K562 (cell line): ENCODE data around the gene ELMO1. TPM values are rescaled to one million over a fixed set of nuclear protein-coding genes. Genes with fewer than 3 reads are reported as not detected.

ENCODE experiments used
- ATAC-seq: fragments of 200-7000 bp; cut with Tn5 transposase; 3 replicates; pipeline ENCODE4 v1.9.1; 2020; ENCODE audit warnings: moderate library complexity
- BruUV-seq: library from RNA; stranded (reverse); fragments of 400-500 nt; replicated peaks from 2 replicates; lab custom pipeline; 2021; lab: Mats Ljungman, UMichigan
- CTCF ChIA-PET: fragments of 300-600 bp; formaldehyde crosslinking; extraction: SDS; loops from one replicate; lab custom pipeline; 2021; ENCODE audit warnings: low intra/inter-chr PET ratio; lab: Yijun Ruan, JAX
- POLR2A ChIA-PET: fragments of 300-600, 350-650 bp; sonication (Branson Sonifier 250); formaldehyde crosslinking; extraction: SDS; loops from one replicate; lab custom pipeline; 2021; ENCODE audit warnings: antibody characterized with exemption, inconsistent platforms; lab: Yijun Ruan, JAX
- DNase-seq, 4 experiments: peaks; one replicate each; pipeline versions ENCODE4 v3.0.0 to v3.0.0-alpha.2; 2011 to 2018; ENCODE audit warnings: low spot score in 3 of 4, mixed read lengths in 3 of 4; ENCODE audit errors: extremely low read depth in 1 of 4
- FAIRE-seq: peaks from 2 replicates; lab custom pipeline; 2011; peaks lifted over from hg19 to GRCh38; lab: Jason Lieb, UNC
- H2AFZ ChIP-seq: 2 replicates; pipeline ENCODE4 v1.6.0; 2011; ENCODE audit warnings: low read depth, low read length, control low read depth, inconsistent platforms
- H3K27ac ChIP-seq: fragments of 200-600 bp; 3 replicates; pipeline ENCODE4 v1.8.0; 2011; ENCODE audit warnings: low read depth, mild to moderate bottlenecking, control low read depth, inconsistent platforms, low read length, moderate library complexity, mixed read lengths; ENCODE audit errors: extremely low read depth
- H3K27me3 ChIP-seq, 2 experiments: fragments of 300-600 bp in 1 of 2; 2 replicates in 1 of 2; 3 replicates in 1 of 2; pipeline versions ENCODE4 v1.6.0 to v1.8.0; 2011; ENCODE audit warnings: inconsistent platforms in 2 of 2, low read length in 2 of 2, mild to moderate bottlenecking in 1 of 2, mixed read lengths in 1 of 2, moderate library complexity in 1 of 2; ENCODE audit not compliant: control insufficient read depth in 2 of 2, insufficient read depth in 2 of 2
- H3K36me3 ChIP-seq: fragments of 300-600 bp; 3 replicates; pipeline ENCODE4 v1.8.0; 2011; ENCODE audit warnings: mild to moderate bottlenecking, low read length, inconsistent platforms; ENCODE audit not compliant: control insufficient read depth, insufficient read depth
- H3K4me1 ChIP-seq, 2 experiments: fragments of 200-600 bp in 1 of 2; replicated peaks in 1 of 2; 2 replicates in 1 of 2; 3 replicates in 1 of 2; pipeline versions ENCODE4 v1.5.1 to v1.8.0; 2011; ENCODE audit warnings: inconsistent platforms in 2 of 2, low read length in 2 of 2, mild to moderate bottlenecking in 1 of 2, mixed read lengths in 1 of 2, moderate library complexity in 1 of 2; ENCODE audit not compliant: control insufficient read depth in 2 of 2, insufficient read depth in 2 of 2
- H3K4me2 ChIP-seq: 2 replicates; pipeline ENCODE4 v1.6.1; 2011; ENCODE audit warnings: low read length, control low read depth, inconsistent platforms, mixed read lengths; ENCODE audit not compliant: insufficient read depth
- H3K4me3 ChIP-seq: fragments of 200-600 bp; sonication (generic), shearing (Covaris generic); 2 replicates; pipeline ENCODE4 v1.5.1; 2016; ENCODE audit warnings: control low read depth, inconsistent platforms
- H3K79me2 ChIP-seq: fragments of 200-600 bp; 3 replicates; pipeline ENCODE4 v1.8.0; 2011; ENCODE audit warnings: low read length, inconsistent platforms; ENCODE audit not compliant: control insufficient read depth, insufficient read depth
- H3K9ac ChIP-seq, 2 experiments: 2 replicates each; pipeline versions ENCODE4 v1.6.0 to v1.6.1; 2011; ENCODE audit warnings: low read depth in 2 of 2, low read length in 2 of 2, control low read depth in 1 of 2, inconsistent platforms in 1 of 2, mild to moderate bottlenecking in 1 of 2, mixed read lengths in 1 of 2; ENCODE audit not compliant: insufficient read depth in 1 of 2
- H3K9me1 ChIP-seq: one replicate; pipeline ENCODE4 v1.6.0; 2011; ENCODE audit warnings: inconsistent platforms, mild to moderate bottlenecking, low read length, moderate library complexity; ENCODE audit not compliant: control insufficient read depth, insufficient read depth
- H3K9me3 ChIP-seq: replicated peaks from 2 replicates; pipeline ENCODE4 v1.5.1; 2011; ENCODE audit warnings: low read depth, low read length, inconsistent platforms; ENCODE audit not compliant: control insufficient read depth, insufficient read depth
- H4K20me1 ChIP-seq: replicated peaks from 2 replicates; pipeline ENCODE4 v1.6.1; 2011; ENCODE audit warnings: low read length, inconsistent platforms, mixed read lengths; ENCODE audit not compliant: control insufficient read depth, insufficient read depth
- EZH2 ChIP-seq: IDR thresholded peaks from 2 replicates; pipeline ENCODE4 v1.6.1; 2012; ENCODE audit warnings: low read depth, mild to moderate bottlenecking, inconsistent platforms, low read length, borderline replicate concordance
- HIVEP1 ChIP-seq: fragments of 250-450 bp; sonication (Bioruptor Pico); IDR thresholded peaks from 2 replicates; pipeline ENCODE4 v1.4.0; 2020; ENCODE audit warnings: mild to moderate bottlenecking
- KLF1 ChIP-seq: fragments of 450-650 bp; IDR thresholded peaks from 2 replicates; pipeline ENCODE4 v1.6.1; 2016; ENCODE audit warnings: missing genetic modification characterization, missing compliant biosample characterization
- MCM5 ChIP-seq: fragments of 450-650 bp; IDR thresholded peaks from 2 replicates; pipeline ENCODE4 v1.6.1; 2016; ENCODE audit warnings: low read depth
- NCOA1 ChIP-seq: fragments of 450-650 bp; IDR thresholded peaks from 2 replicates; pipeline ENCODE4 v1.6.1; 2016; ENCODE audit warnings: low read depth
- SP1 ChIP-seq: sonication (generic); formaldehyde crosslinking; IDR thresholded peaks from 2 replicates; pipeline ENCODE4 v1.8.1; 2022; ENCODE audit warnings: mild to moderate bottlenecking, missing genetic modification reagents
- SREBF1 ChIP-seq: fragments of 150-350 bp; IDR thresholded peaks from 2 replicates; pipeline ENCODE4 v1.6.1; 2014; ENCODE audit warnings: antibody characterized with exemption, low read depth, low read length, borderline replicate concordance
- ZNF76 ChIP-seq: fragments of 250-450 bp; sonication (Bioruptor Pico); IDR thresholded peaks from 2 replicates; pipeline ENCODE4 v1.4.0; 2020; ENCODE audit warnings: mild to moderate bottlenecking, moderate library complexity, borderline replicate concordance
- WGBS: fragments of 100-300 bp; shearing (Covaris generic); methylation state at CpG from one replicate; pipeline ENCODE4 v1.1.6; 2016; ENCODE audit warnings: low coverage, mixed read lengths; ENCODE audit not compliant: insufficient coverage; ENCODE audit errors: missing lambda C conversion rate; 5-methylcytosine and 5-hydroxymethylcytosine counted together
- in situ Hi-C: fragments of 300-500 bp; cut with MboI; formaldehyde crosslinking; loops from 4 replicates; pipeline ENCODE4 v1.15.0; 2018; ENCODE audit warnings: inconsistent platforms, mixed read lengths
- intact Hi-C: fragments of 100-400 bp; cut with micrococcal nuclease; formaldehyde crosslinking; loops from 2 replicates; pipeline ENCODE4 v1.14.2; 2022
- polyA plus RNA-seq, 8 experiments: library from polyadenylated mRNA; depleted of rRNA in 4 of 8; stranded (reverse) in 5 of 8; unstranded in 3 of 8; fragments of >200 nt; fragmentation: Nextera tagmentation in 2 of 8; fragmentation: Illumina TruSeq in 1 of 8; extraction: Ambion mirVana in 2 of 8; extraction: Trizol in 1 of 8; gene quantifications; 2 replicates each; pipeline versions ENCODE4 v1.2.1 to v1.2.3, GENCODE V29; 2011 to 2014; ENCODE audit warnings: inconsistent platforms in 1 of 8, missing spikeins in 1 of 8
- total RNA-seq, 7 experiments: library from RNA; depleted of rRNA in 6 of 7; stranded (reverse); fragments of >200 nt in 6 of 7; fragmentation: Illumina TruSeq in 2 of 7; extraction: Trizol in 2 of 7; gene quantifications; 2 replicates each; pipeline versions ENCODE4 v1.2.1 to v1.2.3, GENCODE V29; 2011 to 2021; ENCODE audit warnings: low replicate concordance in 1 of 7
- TF ChIP-seq, protein P1 (sequence below): fragments of 450-650 bp; formaldehyde crosslinking; IDR thresholded peaks from 2 replicates; pipeline ENCODE4 v1.4.0; 2022; ENCODE audit warnings: missing genetic modification characterization
- TF ChIP-seq, protein P2 (sequence below): fragments of 450-650 bp; formaldehyde crosslinking; conservative IDR thresholded peaks from 2 replicates; pipeline ENCODE4 v1.4.0; 2022; ENCODE audit warnings: mild to moderate bottlenecking, missing genetic modification characterization
- TF ChIP-seq, protein P3 (sequence below): fragments of 450-650 bp; IDR thresholded peaks from 2 replicates; pipeline ENCODE4 v1.6.1; 2016; ENCODE audit warnings: low read depth, mild to moderate bottlenecking, moderate library complexity
- TF ChIP-seq, protein P4 (sequence below), 2 experiments: fragments of 450-650 bp in 1 of 2; sonication (generic) in 1 of 2; formaldehyde crosslinking; conservative IDR thresholded peaks; 2 replicates each; pipeline versions ENCODE4 v1.4.0 to v1.8.1; 2020 to 2022; ENCODE audit warnings: mild to moderate bottlenecking in 1 of 2, missing genetic modification reagents in 1 of 2
- TF ChIP-seq, protein P5 (sequence below): sonication (generic); formaldehyde crosslinking; IDR thresholded peaks from 2 replicates; pipeline ENCODE4 v1.8.0; 2022; ENCODE audit warnings: missing genetic modification reagents, mild to moderate bottlenecking, borderline replicate concordance
- TF ChIP-seq, protein P6 (sequence below): fragments of 450-650 bp; IDR thresholded peaks from 2 replicates; pipeline ENCODE4 v1.7.1; 2018; ENCODE audit warnings: mild to moderate bottlenecking, low read depth; ENCODE audit not compliant: partially characterized antibody

Gene ELMO1
- total and polyA plus RNA-seq, 9 of the 15 experiments (the other 6 are each of a cell fraction or from before 2014, with no cell fraction given), result 0.36 to 7.2 (median 3.6) TPM

DNA sequence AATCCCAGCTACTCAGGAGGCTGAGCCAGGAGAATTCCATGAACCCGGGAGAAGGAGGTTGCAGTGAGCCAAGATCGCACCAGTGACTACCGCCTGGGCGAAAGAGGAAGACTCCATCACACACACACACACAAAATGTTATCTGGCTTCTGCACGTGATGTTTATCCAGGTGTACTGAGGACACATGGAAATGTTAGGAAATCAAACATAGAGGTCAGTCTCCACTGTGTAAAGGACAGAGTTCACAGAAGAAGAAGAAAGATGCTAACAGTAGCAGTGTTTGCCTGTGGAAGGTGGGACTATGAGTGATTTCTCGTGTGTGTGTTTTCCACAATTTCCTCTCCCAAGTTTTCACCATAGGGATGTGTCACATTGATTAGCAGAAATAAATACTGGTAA is 256.9 kb downstream of the ELMO1 start (continued):
- TF ChIP-seq, protein P1, sequence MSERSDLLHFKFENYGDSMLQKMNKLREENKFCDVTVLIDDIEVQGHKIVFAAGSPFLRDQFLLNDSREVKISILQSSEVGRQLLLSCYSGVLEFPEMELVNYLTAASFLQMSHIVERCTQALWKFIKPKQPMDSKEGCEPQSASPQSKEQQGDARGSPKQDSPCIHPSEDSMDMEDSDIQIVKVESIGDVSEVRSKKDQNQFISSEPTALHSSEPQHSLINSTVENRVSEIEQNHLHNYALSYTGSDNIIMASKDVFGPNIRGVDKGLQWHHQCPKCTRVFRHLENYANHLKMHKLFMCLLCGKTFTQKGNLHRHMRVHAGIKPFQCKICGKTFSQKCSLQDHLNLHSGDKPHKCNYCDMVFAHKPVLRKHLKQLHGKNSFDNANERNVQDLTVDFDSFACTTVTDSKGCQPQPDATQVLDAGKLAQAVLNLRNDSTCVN (CRISPR knock-in tag), result no peak
- TF ChIP-seq, protein P2, sequence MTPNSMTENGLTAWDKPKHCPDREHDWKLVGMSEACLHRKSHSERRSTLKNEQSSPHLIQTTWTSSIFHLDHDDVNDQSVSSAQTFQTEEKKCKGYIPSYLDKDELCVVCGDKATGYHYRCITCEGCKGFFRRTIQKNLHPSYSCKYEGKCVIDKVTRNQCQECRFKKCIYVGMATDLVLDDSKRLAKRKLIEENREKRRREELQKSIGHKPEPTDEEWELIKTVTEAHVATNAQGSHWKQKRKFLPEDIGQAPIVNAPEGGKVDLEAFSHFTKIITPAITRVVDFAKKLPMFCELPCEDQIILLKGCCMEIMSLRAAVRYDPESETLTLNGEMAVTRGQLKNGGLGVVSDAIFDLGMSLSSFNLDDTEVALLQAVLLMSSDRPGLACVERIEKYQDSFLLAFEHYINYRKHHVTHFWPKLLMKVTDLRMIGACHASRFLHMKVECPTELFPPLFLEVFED (CRISPR knock-in tag), result no peak
- TF ChIP-seq, protein P3, sequence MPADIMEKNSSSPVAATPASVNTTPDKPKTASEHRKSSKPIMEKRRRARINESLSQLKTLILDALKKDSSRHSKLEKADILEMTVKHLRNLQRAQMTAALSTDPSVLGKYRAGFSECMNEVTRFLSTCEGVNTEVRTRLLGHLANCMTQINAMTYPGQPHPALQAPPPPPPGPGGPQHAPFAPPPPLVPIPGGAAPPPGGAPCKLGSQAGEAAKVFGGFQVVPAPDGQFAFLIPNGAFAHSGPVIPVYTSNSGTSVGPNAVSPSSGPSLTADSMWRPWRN, result no peak
- no peak for TF ChIP-seq HIVEP1 (CRISPR knock-in tag)

DNA sequence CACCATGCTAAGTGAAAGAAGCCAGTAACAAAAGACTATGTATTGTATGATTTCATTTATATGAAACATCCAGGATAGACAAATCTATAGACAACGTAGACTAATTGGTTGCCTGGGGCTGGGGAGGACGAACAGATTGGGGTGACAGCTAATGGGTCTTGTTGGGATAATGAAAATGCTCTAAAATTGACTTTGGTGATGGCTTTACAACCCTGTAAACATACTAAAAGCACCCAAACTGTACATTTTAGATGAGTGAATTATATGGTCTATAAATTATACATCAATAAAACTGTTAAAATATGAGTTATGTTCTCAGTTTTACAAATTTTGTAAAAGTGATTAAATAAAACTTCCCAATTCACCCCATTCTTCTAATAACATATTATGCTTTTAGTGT is 261.5 kb downstream of the ELMO1 start:
- DNase-seq (no peak), FAIRE-seq (no peak), ATAC-seq (no peak)
- H3K4me2 ChIP-seq, result no peak overlapping the region
- 0% methylated on average over 2 of the region's 2 CpGs for WGBS
- no peaks in the 10 kb centered on the region for H3K27me3 ChIP-seq
- no peaks in the 10 kb centered on the region for H4K20me1 ChIP-seq
- no peak overlapping the region for H2AFZ ChIP-seq
- no peaks in the 10 kb centered on the region for H3K79me2 ChIP-seq
- ChIA-PET POLR2A (no interaction called here), CTCF (no interaction called here)
- no peaks in the 10 kb centered on the region for H3K9me3 ChIP-seq
- no peak overlapping the region for H3K4me3 ChIP-seq
- intact Hi-C loops, result loop anchor here (10.0 kb wide), 1 partner anchor 872 kb away; no protein-coding TSS in a partner anchor
- H3K36me3 ChIP-seq, result no peaks in the 10 kb centered on the region
- no peaks in the 10 kb centered on the region for H3K4me1 ChIP-seq
- in situ Hi-C loops, result loop anchor here (10.0 kb wide), 1 partner anchor 202 kb away; no protein-coding TSS in a partner anchor
- no peak overlapping the region for H3K27ac ChIP-seq
- no peak overlapping the region for H3K9ac ChIP-seq
- no peaks in the 10 kb centered on the region for H3K9me1 ChIP-seq
- no TSS peak for BruUV-seq
- TF ChIP-seq EZH2, result no peak
- no peak for TF ChIP-seq KLF1 (tag)
- no peak for TF ChIP-seq MCM5
- TF ChIP-seq, protein P4, sequence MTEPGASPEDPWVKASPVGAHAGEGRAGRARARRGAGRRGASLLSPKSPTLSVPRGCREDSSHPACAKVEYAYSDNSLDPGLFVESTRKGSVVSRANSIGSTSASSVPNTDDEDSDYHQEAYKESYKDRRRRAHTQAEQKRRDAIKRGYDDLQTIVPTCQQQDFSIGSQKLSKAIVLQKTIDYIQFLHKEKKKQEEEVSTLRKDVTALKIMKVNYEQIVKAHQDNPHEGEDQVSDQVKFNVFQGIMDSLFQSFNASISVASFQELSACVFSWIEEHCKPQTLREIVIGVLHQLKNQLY (CRISPR knock-in tag; conservative IDR thresholded peaks at IDR 0.05), result no peak
- TF ChIP-seq, protein P5, sequence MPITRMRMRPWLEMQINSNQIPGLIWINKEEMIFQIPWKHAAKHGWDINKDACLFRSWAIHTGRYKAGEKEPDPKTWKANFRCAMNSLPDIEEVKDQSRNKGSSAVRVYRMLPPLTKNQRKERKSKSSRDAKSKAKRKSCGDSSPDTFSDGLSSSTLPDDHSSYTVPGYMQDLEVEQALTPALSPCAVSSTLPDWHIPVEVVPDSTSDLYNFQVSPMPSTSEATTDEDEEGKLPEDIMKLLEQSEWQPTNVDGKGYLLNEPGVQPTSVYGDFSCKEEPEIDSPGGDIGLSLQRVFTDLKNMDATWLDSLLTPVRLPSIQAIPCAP, result no peak
- no peak for TF ChIP-seq ZNF76 (CRISPR knock-in tag)
- no peak for TF ChIP-seq SP1
- TF ChIP-seq SREBF1, result no peak
- no peak for TF ChIP-seq NCOA1
- TF ChIP-seq, protein P6, sequence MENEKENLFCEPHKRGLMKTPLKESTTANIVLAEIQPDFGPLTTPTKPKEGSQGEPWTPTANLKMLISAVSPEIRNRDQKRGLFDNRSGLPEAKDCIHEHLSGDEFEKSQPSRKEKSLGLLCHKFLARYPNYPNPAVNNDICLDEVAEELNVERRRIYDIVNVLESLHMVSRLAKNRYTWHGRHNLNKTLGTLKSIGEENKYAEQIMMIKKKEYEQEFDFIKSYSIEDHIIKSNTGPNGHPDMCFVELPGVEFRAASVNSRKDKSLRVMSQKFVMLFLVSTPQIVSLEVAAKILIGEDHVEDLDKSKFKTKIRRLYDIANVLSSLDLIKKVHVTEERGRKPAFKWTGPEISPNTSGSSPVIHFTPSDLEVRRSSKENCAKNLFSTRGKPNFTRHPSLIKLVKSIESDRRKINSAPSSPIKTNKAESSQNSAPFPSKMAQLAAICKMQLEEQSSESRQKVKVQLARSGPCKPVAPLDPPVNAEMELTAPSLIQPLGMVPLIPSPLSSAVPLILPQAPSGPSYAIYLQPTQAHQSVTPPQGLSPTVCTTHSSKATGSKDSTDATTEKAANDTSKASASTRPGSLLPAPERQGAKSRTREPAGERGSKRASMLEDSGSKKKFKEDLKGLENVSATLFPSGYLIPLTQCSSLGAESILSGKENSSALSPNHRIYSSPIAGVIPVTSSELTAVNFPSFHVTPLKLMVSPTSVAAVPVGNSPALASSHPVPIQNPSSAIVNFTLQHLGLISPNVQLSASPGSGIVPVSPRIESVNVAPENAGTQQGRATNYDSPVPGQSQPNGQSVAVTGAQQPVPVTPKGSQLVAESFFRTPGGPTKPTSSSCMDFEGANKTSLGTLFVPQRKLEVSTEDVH, result no peak
